Right lobe of liver (tissue), 6 donors: ENCODE measurements around the gene PRKCQ. TPM values are rescaled to one million over a fixed set of nuclear protein-coding genes. Genes with fewer than 3 reads are reported as not detected.

Source experiments
- ATAC-seq, 4 donors: fragments of 200-7000 bp; cut with Tn5 transposase; one replicate each; pipeline ENCODE4 v1.9.1; 2020; ENCODE audit warnings: mild to moderate bottlenecking in 4 of 4, moderate library complexity in 4 of 4
- DNase-seq, 3 donors: peaks; one replicate each; pipeline ENCODE4 v3.0.0-alpha.2; 2020
- H3K27ac ChIP-seq, 3 donors: fragments of 200-600 bp; one replicate each; pipeline ENCODE4 v1.8.0; 2022
- H3K27me3 ChIP-seq, 2 donors: fragments of 200-600 bp; one replicate each; pipeline ENCODE4 v1.8.0; 2022
- H3K36me3 ChIP-seq, 4 donors: fragments of 200-600 bp; sonication (generic) in 1 of 4; one replicate each; pipeline versions ENCODE4 v1.5.1 to v1.8.0; 2017 to 2022; ENCODE audit warnings: control low read depth in 1 of 4
- H3K4me1 ChIP-seq, 4 donors: fragments of 200-600 bp; sonication (generic) in 1 of 4; one replicate each; pipeline versions ENCODE4 v1.5.1 to v1.8.0; 2017 to 2022; ENCODE audit warnings: control low read depth in 1 of 4
- H3K4me3 ChIP-seq, 3 donors: fragments of 200-600 bp; one replicate each; pipeline ENCODE4 v1.8.0; 2022
- H3K9me3 ChIP-seq, 4 donors: fragments of 200-600 bp; sonication (generic) in 1 of 4; one replicate each; pipeline versions ENCODE4 v1.5.1 to v1.8.0; 2017 to 2022; ENCODE audit warnings: control low read depth in 1 of 4
- POLR2A ChIP-seq: fragments of 450-650 bp; IDR thresholded peaks from one replicate; pipeline ENCODE4 v1.6.1; 2017; ENCODE audit warnings: antibody characterized with exemption, mild to moderate bottlenecking
- WGBS: methylation state at CpG from one replicate; pipeline ENCODE4 v1.1.6; 2018; ENCODE audit warnings: low coverage, low lambda C conversion rate; ENCODE audit not compliant: insufficient coverage; ENCODE audit errors: missing lambda C conversion rate; 5-methylcytosine and 5-hydroxymethylcytosine counted together
- intact Hi-C, 2 donors: fragments of 100-400 bp; cut with DNase I; formaldehyde crosslinking; loops; one replicate each; pipeline versions ENCODE4 v1.11.2 to v1.14.1; 2022
- total RNA-seq, 6 experiments: library from RNA; depleted of rRNA in 2 of 6; stranded (reverse); fragments of >200 nt in 2 of 6; fragmentation: NEBNext Ultra II Directional in 3 of 6; extraction: Animal tissue kit (Norgen Biotek cat#: 25700) in 3 of 6; gene quantifications; one replicate each; pipeline versions ENCODE4 v1.1.0 to v1.2.4, GENCODE V29; 2016 to 2023
- TF ChIP-seq, protein P1 (sequence below), 4 donors: fragments of 200-600 bp in 3 of 4; fragments of 450-650 bp in 1 of 4; IDR thresholded peaks; one replicate each; pipeline versions ENCODE4 v1.5.1 to v1.8.0; 2016 to 2022; ENCODE audit warnings: antibody characterized with exemption in 4 of 4, mild to moderate bottlenecking in 2 of 4
- donor health status: DM: no; HTN: yes; CAD: no.
- donor health status: DM: no; HTN: no; CAD: no.
- donor health status: DM: no; HTN: no; CAD: no.
- donor health status: DM: no; HTN: yes; CAD: no.
- donor health status: DM: no; HTN: yes; CAD: no.

Gene PRKCQ
- total RNA-seq, 6 experiments from 2014 or later, result 0.12 to 0.60 (median 0.16) TPM

DNA sequence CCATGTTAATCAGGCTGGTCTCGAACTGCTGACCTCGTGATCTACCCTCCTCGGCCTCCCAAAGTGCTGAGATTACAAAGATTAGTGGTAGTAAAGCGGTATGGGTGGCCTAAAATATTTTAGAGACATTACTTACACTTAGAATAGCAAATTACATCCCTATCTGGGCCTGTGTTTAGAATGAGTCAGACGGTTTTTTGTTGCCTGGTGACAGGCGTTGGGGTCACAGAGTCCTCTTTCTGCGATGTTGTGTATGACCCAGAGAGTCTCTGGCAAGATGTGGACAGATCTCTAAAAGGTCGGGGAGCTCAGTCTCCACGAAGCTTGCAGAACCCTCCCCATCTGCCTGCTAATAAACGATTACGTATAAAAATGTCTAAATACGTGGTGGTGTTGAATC lies 39.6 kb upstream of the PRKCQ start:
- ATAC-seq (no peak), DNase-seq (no peak)
- no peak overlapping the region for H3K4me3 ChIP-seq
- no peaks in the 10 kb centered on the region for H3K9me3 ChIP-seq
- no peaks in the 10 kb centered on the region for H3K36me3 ChIP-seq
- no peaks in the 10 kb centered on the region for H3K27me3 ChIP-seq
- intact Hi-C loops, result no loop called here
- TF ChIP-seq POLR2A, result no peak
- TF ChIP-seq, protein P1, sequence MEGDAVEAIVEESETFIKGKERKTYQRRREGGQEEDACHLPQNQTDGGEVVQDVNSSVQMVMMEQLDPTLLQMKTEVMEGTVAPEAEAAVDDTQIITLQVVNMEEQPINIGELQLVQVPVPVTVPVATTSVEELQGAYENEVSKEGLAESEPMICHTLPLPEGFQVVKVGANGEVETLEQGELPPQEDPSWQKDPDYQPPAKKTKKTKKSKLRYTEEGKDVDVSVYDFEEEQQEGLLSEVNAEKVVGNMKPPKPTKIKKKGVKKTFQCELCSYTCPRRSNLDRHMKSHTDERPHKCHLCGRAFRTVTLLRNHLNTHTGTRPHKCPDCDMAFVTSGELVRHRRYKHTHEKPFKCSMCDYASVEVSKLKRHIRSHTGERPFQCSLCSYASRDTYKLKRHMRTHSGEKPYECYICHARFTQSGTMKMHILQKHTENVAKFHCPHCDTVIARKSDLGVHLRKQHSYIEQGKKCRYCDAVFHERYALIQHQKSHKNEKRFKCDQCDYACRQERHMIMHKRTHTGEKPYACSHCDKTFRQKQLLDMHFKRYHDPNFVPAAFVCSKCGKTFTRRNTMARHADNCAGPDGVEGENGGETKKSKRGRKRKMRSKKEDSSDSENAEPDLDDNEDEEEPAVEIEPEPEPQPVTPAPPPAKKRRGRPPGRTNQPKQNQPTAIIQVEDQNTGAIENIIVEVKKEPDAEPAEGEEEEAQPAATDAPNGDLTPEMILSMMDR (IDR thresholded peaks at IDR 0.05), result no peak
- H3K27ac ChIP-seq, result no peak overlapping the region
- H3K4me1 ChIP-seq, result no peaks in the 10 kb centered on the region
- WGBS, result 66% methylated on average over 11 of the region's 12 CpGs

DNA sequence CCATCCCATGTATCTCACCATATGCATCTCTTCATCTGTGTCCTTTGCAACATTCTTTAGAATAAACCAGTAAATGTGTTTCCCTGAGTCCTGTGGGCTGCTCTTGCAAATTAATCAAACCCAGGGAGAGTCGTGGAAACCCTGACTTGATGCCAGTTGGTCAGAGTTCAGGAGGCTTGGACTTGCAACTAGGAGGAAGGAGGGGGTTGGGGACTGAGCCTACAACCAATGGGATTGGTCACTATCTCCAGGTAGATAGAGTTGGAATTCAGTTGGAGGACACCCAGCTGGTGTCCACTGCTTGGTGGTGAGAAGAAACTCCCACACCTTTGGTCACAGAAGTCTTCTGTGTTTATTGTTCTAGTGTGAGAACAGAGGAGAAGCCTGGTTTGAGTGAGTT lies 38.3 kb upstream of the PRKCQ start:
- no peak for TF ChIP-seq POLR2A
- TF ChIP-seq, protein P1 (IDR thresholded peaks at IDR 0.05), result no peak
- intact Hi-C loops, result no loop called here
- Histone ChIP-seq H3K4me1 (no peaks in the 10 kb centered on the region), H3K27ac (no peak overlapping the region), H3K9me3 (no peaks in the 10 kb centered on the region), H3K4me3 (no peak overlapping the region), H3K27me3 (no peaks in the 10 kb centered on the region), H3K36me3 (no peaks in the 10 kb centered on the region)
- peak in 2 of 3 donors; percentile 25 to 54 for DNase-seq
- WGBS, result 8% methylated on average over 1 of the region's 1 CpG
- ATAC-seq, result peak in 2 of 4 donors; percentile 51 to 83

DNA sequence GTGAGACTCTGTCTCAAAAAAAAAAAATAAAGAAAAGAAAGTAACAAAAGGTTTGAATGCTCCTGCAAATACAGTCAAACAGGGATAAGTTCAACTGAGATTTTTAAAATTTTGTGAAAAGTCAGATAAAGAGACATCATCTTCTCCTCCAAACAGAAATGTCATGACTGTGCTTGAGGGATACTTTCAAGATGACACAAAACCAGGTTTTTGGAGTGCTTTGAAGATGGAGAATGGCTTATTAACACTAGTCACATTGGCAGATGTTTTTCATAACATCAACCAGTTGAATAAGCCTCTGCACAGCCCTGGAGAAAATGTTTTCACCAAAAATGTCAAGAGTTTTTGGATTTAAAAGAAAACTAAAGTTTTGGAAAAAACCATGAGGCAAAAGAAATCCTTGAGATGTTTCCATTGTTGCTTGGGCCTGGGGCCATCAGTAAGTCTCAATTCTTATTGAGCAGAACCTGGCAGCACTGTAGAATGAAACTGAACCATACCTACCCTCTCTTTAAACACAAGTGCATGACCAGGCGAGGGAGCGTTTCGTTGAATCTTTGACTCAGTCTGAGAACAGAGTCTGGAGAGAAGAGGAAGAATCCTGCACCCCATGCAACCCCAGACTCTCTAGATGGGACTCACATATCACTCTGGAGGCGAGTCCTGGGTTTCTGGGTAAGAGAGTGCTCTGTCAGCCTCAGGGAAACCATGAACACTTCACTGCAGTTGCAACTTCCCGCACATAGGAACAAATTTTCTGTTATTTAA lies 37.4 kb upstream of the PRKCQ start:
- no peak overlapping the region for H3K27ac ChIP-seq
- H3K9me3 ChIP-seq, result no peaks in the 10 kb centered on the region
- H3K36me3 ChIP-seq, result no peaks in the 10 kb centered on the region
- no peaks in the 10 kb centered on the region for H3K27me3 ChIP-seq
- no peaks in the 10 kb centered on the region for H3K4me1 ChIP-seq
- no peak for ATAC-seq
- intact Hi-C loops, result no loop called here
- no peak overlapping the region for H3K4me3 ChIP-seq
- 81% methylated on average over 4 of the region's 5 CpGs for WGBS
- no peak for DNase-seq
- TF ChIP-seq, protein P1 (IDR thresholded peaks at IDR 0.05), result no peak
- TF ChIP-seq POLR2A, result no peak

DNA sequence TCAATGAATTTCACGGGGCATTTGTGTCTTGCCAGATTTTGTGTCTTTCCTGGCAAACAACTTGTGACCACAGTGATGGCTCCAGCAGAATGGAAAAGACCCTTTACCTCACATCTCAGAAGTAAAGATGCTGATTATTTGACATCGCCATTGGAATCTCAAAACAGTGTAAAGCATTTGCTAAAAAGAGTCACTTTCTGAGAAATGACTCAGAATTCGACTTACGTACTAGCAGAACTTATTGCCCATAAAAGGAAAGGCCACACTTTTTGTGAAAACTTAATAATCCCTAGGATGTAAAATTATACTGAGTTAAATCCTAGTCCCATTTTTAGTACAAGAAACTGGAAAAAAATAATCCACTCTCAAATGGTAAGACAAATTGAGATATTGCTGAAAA lies 35.9 kb upstream of the PRKCQ start:
- H3K4me3 ChIP-seq, result no peak overlapping the region
- no peaks in the 10 kb centered on the region for H3K4me1 ChIP-seq
- DNase-seq (no peak), ATAC-seq (no peak)
- WGBS, result 35% methylated on average over 4 of the region's 4 CpGs
- no peak overlapping the region for H3K27ac ChIP-seq
- TF ChIP-seq, protein P1 (IDR thresholded peaks at IDR 0.05), result no peak
- TF ChIP-seq POLR2A, result no peak
- intact Hi-C loops, result no loop called here
- no peaks in the 10 kb centered on the region for H3K36me3 ChIP-seq
- H3K9me3 ChIP-seq, result no peaks in the 10 kb centered on the region
- H3K27me3 ChIP-seq, result no peaks in the 10 kb centered on the region
